HepG2 (cell line): ENCODE results near the gene PRSS12.

ENCODE experiments used
- ARHGAP35 ChIP-seq: sonication (generic); formaldehyde crosslinking; IDR thresholded peaks from 2 replicates; pipeline ENCODE4 v1.9.0; 2022; ENCODE audit warnings: mild to moderate bottlenecking, inconsistent platforms, moderate library complexity, missing genetic modification reagents, borderline replicate concordance
- ATF1 ChIP-seq: IDR thresholded peaks from 2 replicates; pipeline ENCODE4 v1.6.1; 2016; ENCODE audit warnings: mild to moderate bottlenecking, control low read depth
- CAMTA2 ChIP-seq: sonication (generic); formaldehyde crosslinking; IDR thresholded peaks from 2 replicates; pipeline ENCODE4 v1.4.0; 2020; ENCODE audit warnings: mild to moderate bottlenecking, missing genetic modification reagents, borderline replicate concordance
- E2F5 ChIP-seq: sonication (generic); formaldehyde crosslinking; conservative IDR thresholded peaks from 2 replicates; pipeline ENCODE4 v1.4.0; 2020; ENCODE audit warnings: missing genetic modification reagents
- ELF3 ChIP-seq: IDR thresholded peaks from 2 replicates; pipeline ENCODE4 v1.6.1; 2016; ENCODE audit warnings: missing genetic modification reagents, missing compliant biosample characterization
- ELF4 ChIP-seq: sonication (generic); formaldehyde crosslinking; IDR thresholded peaks from 2 replicates; pipeline ENCODE4 v1.5.0; 2020; ENCODE audit warnings: missing genetic modification reagents, mild to moderate bottlenecking, moderate library complexity, borderline replicate concordance
- IKZF4 ChIP-seq: sonication (generic); formaldehyde crosslinking; IDR thresholded peaks from 2 replicates; pipeline ENCODE4 v1.5.1; 2020; ENCODE audit warnings: borderline replicate concordance, mild to moderate bottlenecking, low read depth, missing genetic modification reagents; ENCODE audit errors: not compliant biosample characterization
- MAFG ChIP-seq: sonication (generic); formaldehyde crosslinking; IDR thresholded peaks from 2 replicates; pipeline ENCODE4 v1.5.1; 2020; ENCODE audit warnings: mild to moderate bottlenecking, missing genetic modification reagents
- POLR2A ChIP-seq, 2 experiments: IDR thresholded peaks; 2 replicates each; pipeline ENCODE4 v1.6.1; 2011; ENCODE audit warnings: low read depth in 2 of 2, low read length in 2 of 2, mild to moderate bottlenecking in 1 of 2, moderate library complexity in 1 of 2; ENCODE audit not compliant: insufficient read depth in 1 of 2
- POLR2AphosphoS5 ChIP-seq: IDR thresholded peaks from 2 replicates; pipeline ENCODE4 v1.6.1; 2012; ENCODE audit warnings: low read depth, low read length
- TAF1 ChIP-seq: sonication (generic); formaldehyde crosslinking; IDR thresholded peaks from 2 replicates; pipeline ENCODE4 v1.4.0; 2020; ENCODE audit warnings: missing genetic modification reagents
- TCF12 ChIP-seq, 2 experiments: fragments of 450-650 bp in 1 of 2; sonication (generic) in 1 of 2; formaldehyde crosslinking in 1 of 2; IDR thresholded peaks; 2 replicates each; pipeline versions ENCODE4 v1.6.1 to v1.8.0; 2017 to 2022; ENCODE audit warnings: antibody characterized with exemption in 1 of 2, mild to moderate bottlenecking in 1 of 2, missing genetic modification reagents in 1 of 2, moderate library complexity in 1 of 2
- ZFX ChIP-seq: sonication (generic); formaldehyde crosslinking; IDR thresholded peaks from 2 replicates; pipeline ENCODE4 v1.4.0; 2020; ENCODE audit warnings: mild to moderate bottlenecking, low read depth, missing genetic modification reagents, moderate library complexity
- TF ChIP-seq, protein P1 (sequence below): sonication (generic); formaldehyde crosslinking; IDR thresholded peaks from 2 replicates; pipeline ENCODE4 v1.5.0; 2020; ENCODE audit warnings: mild to moderate bottlenecking, missing genetic modification reagents, moderate library complexity

GRCh38 chr4:118287711-118288451 is 64.9 kb downstream of the PRSS12 start:
- no peak for TF ChIP-seq ATF1 (CRISPR knock-in tag)
- no peak for TF ChIP-seq POLR2A (IDR thresholded peaks at IDR 0.05; ENCODE audit: insufficient read depth in 1 of 2, low read depth in 2 of 2, low read length in 2 of 2)
- TF ChIP-seq, protein P1, sequence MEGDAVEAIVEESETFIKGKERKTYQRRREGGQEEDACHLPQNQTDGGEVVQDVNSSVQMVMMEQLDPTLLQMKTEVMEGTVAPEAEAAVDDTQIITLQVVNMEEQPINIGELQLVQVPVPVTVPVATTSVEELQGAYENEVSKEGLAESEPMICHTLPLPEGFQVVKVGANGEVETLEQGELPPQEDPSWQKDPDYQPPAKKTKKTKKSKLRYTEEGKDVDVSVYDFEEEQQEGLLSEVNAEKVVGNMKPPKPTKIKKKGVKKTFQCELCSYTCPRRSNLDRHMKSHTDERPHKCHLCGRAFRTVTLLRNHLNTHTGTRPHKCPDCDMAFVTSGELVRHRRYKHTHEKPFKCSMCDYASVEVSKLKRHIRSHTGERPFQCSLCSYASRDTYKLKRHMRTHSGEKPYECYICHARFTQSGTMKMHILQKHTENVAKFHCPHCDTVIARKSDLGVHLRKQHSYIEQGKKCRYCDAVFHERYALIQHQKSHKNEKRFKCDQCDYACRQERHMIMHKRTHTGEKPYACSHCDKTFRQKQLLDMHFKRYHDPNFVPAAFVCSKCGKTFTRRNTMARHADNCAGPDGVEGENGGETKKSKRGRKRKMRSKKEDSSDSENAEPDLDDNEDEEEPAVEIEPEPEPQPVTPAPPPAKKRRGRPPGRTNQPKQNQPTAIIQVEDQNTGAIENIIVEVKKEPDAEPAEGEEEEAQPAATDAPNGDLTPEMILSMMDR (CRISPR knock-in tag), result no peak
- TF ChIP-seq ELF4 (CRISPR knock-in tag), result no peak
- no peak for TF ChIP-seq ARHGAP35
- no peak for TF ChIP-seq POLR2AphosphoS5
- TF ChIP-seq TCF12 (IDR thresholded peaks at IDR 0.05), result no peak
- TF ChIP-seq TCF12 (CRISPR knock-in tag; IDR thresholded peaks at IDR 0.05), result no peak
- TF ChIP-seq TAF1 (CRISPR knock-in tag), result no peak
- TF ChIP-seq ZFX (CRISPR knock-in tag), result no peak
- TF ChIP-seq ELF3 (CRISPR knock-in tag), result no peak
- TF ChIP-seq MAFG, result no peak
- no peak for TF ChIP-seq CAMTA2 (CRISPR knock-in tag)
- no peak for TF ChIP-seq IKZF4 (CRISPR knock-in tag)
- no peak for TF ChIP-seq E2F5 (CRISPR knock-in tag)
